OCI-LY3 (cell line): Measurements from ENCODE around the gene CATSPER3.

Experiments
- H2AFZ ChIP-seq: fragments of 200-600, 300-600 bp; shearing (Covaris generic); 2 replicates; pipeline ENCODE4 v1.6.0; 2014; ENCODE audit warnings: antibody characterized with exemption, low read depth, low read length
- H3K27ac ChIP-seq: fragments of 200-600, 300-600 bp; sonication (generic); 2 replicates; pipeline ENCODE4 v1.5.1; 2014; ENCODE audit warnings: mild to moderate bottlenecking, low read length, moderate library complexity, mixed read lengths
- H3K27me3 ChIP-seq: fragments of 200-600, 300-600 bp; sonication (generic); 2 replicates; pipeline ENCODE4 v1.6.1; 2014; ENCODE audit warnings: low read depth, low read length, mixed read lengths
- H3K36me3 ChIP-seq: fragments of 200-600, 300-600 bp; sonication (generic); replicated peaks from 2 replicates; pipeline ENCODE3; 2014; ENCODE audit warnings: low read depth, low read length, mixed read lengths
- H3K4me1 ChIP-seq: fragments of 300-600, 200-600 bp; sonication (generic); 2 replicates; pipeline ENCODE4 v1.6.1; 2014; ENCODE audit warnings: low read length, mixed read lengths
- H3K4me2 ChIP-seq: fragments of 200-600, 300-600 bp; sonication (generic); 2 replicates; pipeline ENCODE4 v1.6.1; 2014; ENCODE audit warnings: low read length, mixed read lengths
- H3K4me3 ChIP-seq: fragments of 300-600, 200-600 bp; sonication (generic); 2 replicates; pipeline ENCODE4 v1.5.1; 2014; ENCODE audit warnings: antibody characterized with exemption, mild to moderate bottlenecking, low read length, moderate library complexity
- H3K79me2 ChIP-seq: fragments of 300-600, 200-600 bp; shearing (Covaris generic); 2 replicates; pipeline ENCODE4 v1.6.1; 2014; ENCODE audit warnings: mild to moderate bottlenecking, low read length, mixed read lengths
- H3K9ac ChIP-seq: fragments of 300-600, 200-600 bp; shearing (Covaris generic); 2 replicates; pipeline ENCODE4 v1.6.0; 2014; ENCODE audit warnings: mild to moderate bottlenecking, low read length, moderate library complexity
- H3K9me3 ChIP-seq: fragments of 200-600, 300-600 bp; shearing (Covaris generic); 2 replicates; pipeline ENCODE4 v1.6.1; 2014; ENCODE audit warnings: low read length, mixed read lengths; ENCODE audit not compliant: insufficient read depth
- H4K20me1 ChIP-seq: fragments of 200-600, 300-600 bp; sonication (generic); 2 replicates; pipeline ENCODE4 v1.6.1; 2016; ENCODE audit warnings: low read length, mixed read lengths; ENCODE audit not compliant: insufficient read depth
- EZH2phosphoT487 ChIP-seq: fragments of 200-600 bp; shearing (Covaris generic); IDR thresholded peaks from 2 replicates; pipeline ENCODE4 v1.6.1; 2018; ENCODE audit warnings: antibody characterized with exemption, mixed run types, low read depth
- TF ChIP-seq, protein P1 (sequence below): fragments of 200-600, 300-600 bp; sonication (generic); IDR thresholded peaks from 2 replicates; pipeline ENCODE4 v1.5.1; 2014; ENCODE audit warnings: antibody characterized with exemption, low read length, low read depth

Gene CATSPER3

GRCh38 chr5:135025730-135026644 is 58.3 kb downstream of the CATSPER3 start:
- H3K4me3 ChIP-seq = no peak overlapping the region
- H3K9ac ChIP-seq = no peak overlapping the region
- H3K9me3 ChIP-seq = no peaks in the 10 kb centered on the region
- H3K27me3 ChIP-seq = no peaks in the 10 kb centered on the region
- H3K4me2 ChIP-seq = no peak overlapping the region
- H3K4me1 ChIP-seq = no peaks in the 10 kb centered on the region
- H4K20me1 ChIP-seq = peaks cover 3% of the 10 kb centered on the region; the same call in 1 of the 2 replicates
- H3K79me2 ChIP-seq = peaks cover 9% of the 10 kb centered on the region
- no peak for TF ChIP-seq EZH2phosphoT487
- TF ChIP-seq, protein P1, sequence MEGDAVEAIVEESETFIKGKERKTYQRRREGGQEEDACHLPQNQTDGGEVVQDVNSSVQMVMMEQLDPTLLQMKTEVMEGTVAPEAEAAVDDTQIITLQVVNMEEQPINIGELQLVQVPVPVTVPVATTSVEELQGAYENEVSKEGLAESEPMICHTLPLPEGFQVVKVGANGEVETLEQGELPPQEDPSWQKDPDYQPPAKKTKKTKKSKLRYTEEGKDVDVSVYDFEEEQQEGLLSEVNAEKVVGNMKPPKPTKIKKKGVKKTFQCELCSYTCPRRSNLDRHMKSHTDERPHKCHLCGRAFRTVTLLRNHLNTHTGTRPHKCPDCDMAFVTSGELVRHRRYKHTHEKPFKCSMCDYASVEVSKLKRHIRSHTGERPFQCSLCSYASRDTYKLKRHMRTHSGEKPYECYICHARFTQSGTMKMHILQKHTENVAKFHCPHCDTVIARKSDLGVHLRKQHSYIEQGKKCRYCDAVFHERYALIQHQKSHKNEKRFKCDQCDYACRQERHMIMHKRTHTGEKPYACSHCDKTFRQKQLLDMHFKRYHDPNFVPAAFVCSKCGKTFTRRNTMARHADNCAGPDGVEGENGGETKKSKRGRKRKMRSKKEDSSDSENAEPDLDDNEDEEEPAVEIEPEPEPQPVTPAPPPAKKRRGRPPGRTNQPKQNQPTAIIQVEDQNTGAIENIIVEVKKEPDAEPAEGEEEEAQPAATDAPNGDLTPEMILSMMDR = no peak
- no peak overlapping the region for H3K27ac ChIP-seq
- no peak overlapping the region for H2AFZ ChIP-seq
- H3K36me3 ChIP-seq = no peaks in the 10 kb centered on the region

DNA sequence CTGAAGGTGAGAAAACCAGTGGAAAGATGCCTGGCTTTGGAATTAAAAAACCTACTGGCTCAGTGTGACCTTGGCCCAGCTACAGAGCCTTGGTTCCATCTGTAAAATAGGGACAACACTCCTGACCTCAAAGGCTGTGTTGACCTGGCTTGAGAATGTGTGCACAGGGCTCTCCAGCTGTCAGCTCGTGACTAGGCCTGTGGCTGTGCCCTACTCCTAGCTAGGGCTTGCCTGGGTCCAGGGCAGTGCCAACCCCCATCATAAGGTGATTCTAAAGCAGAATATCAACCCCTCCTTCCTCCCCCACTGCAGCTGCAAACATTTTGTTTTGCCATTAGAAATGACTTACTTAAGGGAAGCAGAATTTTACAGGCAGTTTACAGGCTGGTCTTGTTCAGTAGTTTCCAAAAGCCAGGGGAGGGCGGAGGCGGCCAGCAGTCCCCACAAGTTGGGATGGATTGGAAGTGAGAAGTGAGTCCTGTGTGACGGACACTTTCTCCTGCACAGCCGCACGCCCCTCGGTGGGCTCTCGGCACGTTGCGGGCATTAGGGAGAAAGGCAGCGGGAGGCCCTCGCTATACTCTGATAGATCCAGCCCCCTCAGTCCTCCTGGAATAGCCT is 59.0 kb downstream of the CATSPER3 start:
- no peaks in the 10 kb centered on the region for H3K27me3 ChIP-seq
- H2AFZ ChIP-seq = no peak overlapping the region
- no peak overlapping the region for H3K9ac ChIP-seq
- no peaks in the 10 kb centered on the region for H3K9me3 ChIP-seq
- H4K20me1 ChIP-seq = peaks cover 5% of the 10 kb centered on the region; the same call in 1 of the 2 replicates
- H3K79me2 ChIP-seq = peaks cover 16% of the 10 kb centered on the region
- H3K27ac ChIP-seq = no peak overlapping the region
- H3K4me2 ChIP-seq = no peak overlapping the region
- no peaks in the 10 kb centered on the region for H3K36me3 ChIP-seq
- H3K4me3 ChIP-seq = no peak overlapping the region
- TF ChIP-seq, protein P1 = no peak
- no peak for TF ChIP-seq EZH2phosphoT487
- peaks cover 1% of the 10 kb centered on the region for H3K4me1 ChIP-seq

DNA sequence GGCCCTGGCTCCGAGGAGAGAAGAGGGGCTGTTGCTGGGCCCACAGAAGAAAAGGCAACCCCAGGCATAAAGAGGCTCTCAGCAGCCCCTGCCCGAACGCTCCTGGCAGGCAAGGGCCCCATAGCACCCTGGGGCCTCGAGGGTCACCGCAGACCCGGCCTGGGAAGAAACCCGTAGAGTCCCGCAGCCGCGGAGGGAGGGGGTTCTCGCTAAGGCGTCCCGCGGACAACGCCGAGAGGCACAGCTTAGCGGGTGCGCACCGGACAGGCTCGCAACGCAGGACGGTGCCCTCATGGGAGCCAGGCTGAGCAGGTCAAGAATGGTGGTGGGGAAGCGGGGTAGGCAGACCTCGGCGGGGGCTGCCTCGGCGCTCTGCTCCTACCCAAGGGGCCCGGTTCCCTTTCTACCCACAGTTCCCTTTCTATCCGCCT is 59.6 kb downstream of the CATSPER3 start:
- no peaks in the 10 kb centered on the region for H3K9me3 ChIP-seq
- no peak overlapping the region for H3K27ac ChIP-seq
- H3K4me1 ChIP-seq = peaks cover 6% of the 10 kb centered on the region
- H3K4me3 ChIP-seq = no peak overlapping the region
- H3K4me2 ChIP-seq = no peak overlapping the region
- peaks cover 22% of the 10 kb centered on the region for H3K79me2 ChIP-seq
- TF ChIP-seq, protein P1 = no peak
- no peak for TF ChIP-seq EZH2phosphoT487
- peaks cover 6% of the 10 kb centered on the region; the same call in 1 of the 2 replicates for H4K20me1 ChIP-seq
- no peaks in the 10 kb centered on the region for H3K27me3 ChIP-seq
- no peak overlapping the region for H2AFZ ChIP-seq
- H3K36me3 ChIP-seq = no peaks in the 10 kb centered on the region
- no peak overlapping the region for H3K9ac ChIP-seq
